Kidney (tissue), 14 donors: Measurements from ENCODE around the gene FAM53B. TPM values are rescaled to one million over a fixed set of nuclear protein-coding genes. Genes with fewer than 3 reads are reported as not detected.

Experiments used
- DNase-seq, 5 donors: peaks; one replicate each; pipeline ENCODE4 v3.0.0-alpha.2; 2013 to 2020
- FAIRE-seq: peaks from 2 replicates; lab custom pipeline; 2012; peaks lifted over from hg19 to GRCh38; lab: Jason Lieb, UNC
- H3K27ac ChIP-seq, 2 donors: one replicate each; pipeline ENCODE4 v1.7.0; 2013; ENCODE audit warnings: low read depth in 2 of 2, low read length in 2 of 2, inconsistent platforms in 1 of 2
- H3K27me3 ChIP-seq: one replicate; pipeline ENCODE4 v1.7.1; 2013; ENCODE audit warnings: low read length, inconsistent platforms; ENCODE audit not compliant: control insufficient read depth, insufficient read depth
- H3K36me3 ChIP-seq, 3 donors: one replicate each; pipeline versions ENCODE4 v1.7.0 to v1.7.1; 2013; ENCODE audit warnings: low read length in 3 of 3, control low read depth in 1 of 3, inconsistent platforms in 1 of 3; ENCODE audit not compliant: insufficient read depth in 3 of 3, control insufficient read depth in 2 of 3
- H3K4me1 ChIP-seq, 3 donors: one replicate each; pipeline versions ENCODE4 v1.7.0 to v1.7.1; 2013; ENCODE audit warnings: low read length in 3 of 3, inconsistent platforms in 1 of 3, low read depth in 1 of 3; ENCODE audit not compliant: control insufficient read depth in 2 of 3, insufficient read depth in 2 of 3
- H3K4me3 ChIP-seq, 3 donors: one replicate each; pipeline versions ENCODE4 v1.7.0 to v1.8.1; 2013; ENCODE audit warnings: low read length in 3 of 3, control low read depth in 1 of 3, inconsistent platforms in 1 of 3
- H3K9ac ChIP-seq, 3 donors: one replicate each; pipeline versions ENCODE4 v1.7.0 to v1.7.1; 2013; ENCODE audit warnings: low read length in 3 of 3, control low read depth in 1 of 3, inconsistent platforms in 1 of 3
- H3K9me3 ChIP-seq, 3 donors: one replicate each; pipeline versions ENCODE4 v1.7.0 to v1.7.1; 2013; ENCODE audit warnings: low read length in 3 of 3, control low read depth in 1 of 3, inconsistent platforms in 1 of 3; ENCODE audit not compliant: control insufficient read depth in 2 of 3, insufficient read depth in 1 of 3
- CTCF ChIP-seq: IDR thresholded peaks from 3 replicates; pipeline ENCODE4 v1.5.1; 2012; ENCODE audit warnings: mild to moderate bottlenecking, moderate library complexity, borderline replicate concordance; ENCODE audit not compliant: insufficient read depth; ENCODE audit errors: extremely low read depth
- intact Hi-C: fragments of 100-400 bp; cut with DNase I; formaldehyde crosslinking; loops from one replicate; pipeline ENCODE4 v1.11.1; 2022
- polyA plus RNA-seq: library from polyadenylated mRNA; stranded (reverse); fragments of 350-450 nt; fragmentation: Illumina TruSeq; extraction: RNeasy Lipid Tissue Mini Kit (QIAGEN cat#74804); gene quantifications from one replicate; pipeline ENCODE4 v1.2.3, GENCODE V29; 2014; ENCODE audit warnings: low read depth, low replicate concordance; ENCODE audit not compliant: insufficient read depth
- total RNA-seq: library from RNA; stranded (reverse); fragmentation: NEBNext Ultra II Directional; extraction: Animal tissue kit (Norgen Biotek cat#: 25700); gene quantifications from one replicate; pipeline ENCODE4 v1.2.1, GENCODE V29; 2021
- donor health status: control.
- donor health status: control.
- donor health status: control.
- donor health status: control.
- donor health status: control.
- donor health status: DM: yes; HTN: yes; CAD: no.
- donor health status: Normal renal cell carcinoma (clear cell type).

Gene FAM53B
- total and polyA plus RNA-seq, 2 donors from 2014 or later, result 11.8 to 30.0 TPM

DNA sequence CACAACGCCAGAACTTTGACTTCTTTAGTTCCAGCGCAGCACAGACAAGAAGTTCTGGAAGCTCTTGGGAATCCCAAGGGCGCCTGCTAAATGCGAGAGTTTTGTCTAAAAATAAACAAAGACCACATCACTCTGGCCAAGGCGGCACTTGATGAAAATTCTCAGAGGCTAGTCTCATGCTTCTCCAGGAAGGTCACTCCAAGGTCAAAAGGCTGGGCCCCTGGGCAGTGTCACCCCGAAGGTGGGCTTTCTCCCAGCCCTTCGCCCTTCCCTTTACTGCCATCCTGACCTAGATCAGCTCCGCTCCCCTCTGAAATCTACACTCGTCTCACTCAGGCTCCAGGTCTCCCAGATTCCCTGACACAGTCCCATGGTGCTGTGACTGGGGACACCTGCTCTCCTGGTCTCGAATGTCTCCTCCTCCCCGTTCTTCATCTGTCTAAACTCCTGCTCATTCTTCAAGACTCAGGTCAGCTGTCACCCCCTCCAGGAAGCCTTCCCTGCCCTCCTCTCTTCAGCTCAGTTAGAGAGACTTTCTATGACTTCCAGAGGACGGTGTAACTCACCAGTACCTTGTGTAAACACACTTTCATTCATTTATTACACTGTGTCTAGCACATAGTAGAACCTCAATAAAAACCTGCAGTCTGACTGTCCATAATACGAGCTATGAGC, 10.5 kb downstream of the FAM53B start:
- peak in 3 of 5 donors; percentile 10 to 50 (median 39) for DNase-seq
- no peak for FAIRE-seq

DNA sequence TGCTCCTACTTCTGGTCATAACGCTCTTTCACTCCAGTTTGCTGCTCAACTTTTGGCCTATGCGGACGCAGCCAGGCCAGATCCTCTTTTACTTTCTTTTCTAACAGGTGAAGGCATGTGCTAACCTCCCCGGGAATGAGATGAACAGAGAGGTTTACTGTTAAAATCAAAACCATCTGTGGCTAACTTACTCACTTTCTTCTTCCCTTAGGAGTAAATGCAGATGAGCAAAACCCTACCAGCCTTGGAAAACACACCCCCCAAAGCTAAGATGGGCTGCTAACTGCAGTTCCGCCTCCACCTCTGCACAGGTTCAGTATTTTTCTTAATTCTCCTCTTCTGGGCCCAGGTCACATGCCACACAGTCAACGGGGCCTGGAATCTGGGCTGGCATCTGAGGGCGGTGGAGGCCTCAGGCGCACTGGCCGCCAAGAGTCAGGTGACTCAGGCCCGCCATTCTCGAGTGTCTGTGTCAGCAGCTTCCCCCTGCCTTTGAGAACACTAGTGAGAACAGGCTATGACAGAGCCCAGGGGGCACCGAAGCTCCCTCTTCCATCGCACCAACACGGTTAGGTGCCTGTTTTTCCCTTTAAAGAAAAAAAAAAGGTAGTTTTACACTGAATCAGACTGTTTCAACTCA, 11.1 kb downstream of the FAM53B start:
- H3K9me3 ChIP-seq, result no peaks in the 10 kb centered on the region
- peak overlapping the region in 1 of 3 donors; percentile 18 for H3K4me3 ChIP-seq
- no peaks in the 10 kb centered on the region for H3K27me3 ChIP-seq
- DNase-seq (peak in 4 of 5 donors; percentile 68 to 88 (median 77)), FAIRE-seq (no peak)
- H3K9ac ChIP-seq, result peak overlapping the region in 2 of 3 donors; percentile 41 to 72
- intact Hi-C loops, result no loop called here
- H3K4me1 ChIP-seq, result peaks cover 7 to 89% (median 86%) of the 10 kb centered on the region in 3 donors
- TF ChIP-seq CTCF, result no peak
- peaks cover 0 to 3% (median 0%) of the 10 kb centered on the region in 3 donors for H3K36me3 ChIP-seq
- peak overlapping the region; percentile 86 to 95 for H3K27ac ChIP-seq

More for the DNA sequence above, 10.5 kb downstream of the FAM53B start:
- Histone ChIP-seq H3K27ac (peak overlapping the region; percentile 86 to 95), H3K27me3 (no peaks in the 10 kb centered on the region), H3K9me3 (no peaks in the 10 kb centered on the region), H3K4me1 (peaks cover 7 to 90% (median 87%) of the 10 kb centered on the region in 3 donors), H3K4me3 (peak overlapping the region in 1 of 3 donors; percentile 12), H3K36me3 (peaks cover 0 to 3% (median 0%) of the 10 kb centered on the region in 3 donors), H3K9ac (peak overlapping the region in 2 of 3 donors; percentile 41 to 72)
- intact Hi-C loops, result no loop called here
- TF ChIP-seq CTCF, result no peak

GRCh38 chr10:124731551-124731950, 12.6 kb downstream of the FAM53B start:
- DNase-seq (peak in 3 of 5 donors; percentile 17 to 56 (median 33)), FAIRE-seq (no peak)
- Histone ChIP-seq H3K36me3 (peaks cover 0 to 3% (median 0%) of the 10 kb centered on the region in 3 donors), H3K9ac (peak overlapping the region in 2 of 3 donors; percentile 8 to 36), H3K27me3 (no peaks in the 10 kb centered on the region), H3K27ac (peak overlapping the region; percentile 83 to 86), H3K4me1 (peaks cover 3 to 81% (median 79%) of the 10 kb centered on the region in 3 donors), H3K9me3 (no peaks in the 10 kb centered on the region), H3K4me3 (no peak overlapping the region)
- intact Hi-C loops, result no loop called here
- TF ChIP-seq CTCF, result peak; percentile 6
